NCI-H1436 treated with DMSO at 0.1 percent for 48 hours (cell line): ENCODE measurements around the gene OSTC.

Experiments used
- DNase-seq: peaks from one replicate; lab custom pipeline; 2025; lab: John Stamatoyannopoulos, UW

Gene OSTC

DNA sequence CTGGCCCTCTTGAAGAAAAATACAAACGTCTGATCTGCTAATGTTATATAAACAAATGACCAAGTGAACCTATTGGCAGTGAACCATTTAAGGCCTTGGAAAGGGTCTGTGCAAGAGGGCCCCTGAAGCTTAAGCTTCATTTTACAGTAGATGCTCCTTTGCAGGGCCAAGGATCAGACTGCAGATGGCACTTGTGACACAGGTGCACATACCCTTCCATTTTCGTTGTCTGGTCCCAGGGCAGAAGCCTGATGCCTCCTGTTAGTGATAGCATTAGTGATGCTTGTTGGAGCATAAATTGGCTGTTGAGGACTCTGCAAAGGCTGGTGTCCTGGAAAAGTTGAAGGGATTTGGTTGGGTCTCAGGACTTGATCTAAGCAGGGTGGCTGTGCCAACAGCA is 65.9 kb downstream of the OSTC start:
- DNase-seq: no peak

DNA sequence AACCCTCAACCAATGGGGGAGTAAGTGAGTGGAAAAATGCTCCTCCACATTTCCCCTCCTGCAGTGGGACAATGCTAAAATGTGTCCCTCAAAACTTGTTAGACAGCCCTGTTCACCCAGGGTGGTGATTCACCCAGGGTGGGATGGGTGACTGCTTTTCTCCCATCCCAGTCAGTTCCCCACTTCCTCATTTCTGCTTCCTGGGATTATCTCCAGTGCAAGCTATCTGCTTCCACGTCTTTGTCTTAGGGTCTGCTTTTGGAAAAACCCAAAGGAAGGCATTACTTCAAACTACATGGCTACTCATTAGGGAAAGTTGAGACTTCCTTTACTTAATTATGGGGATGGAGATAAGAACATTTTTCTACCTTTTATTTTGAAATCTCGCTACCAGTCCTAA is 67.0 kb downstream of the OSTC start:
- no peak for DNase-seq
